Measurements from ENCODE around the gene TFAP2C.

Gene TFAP2C

DNA sequence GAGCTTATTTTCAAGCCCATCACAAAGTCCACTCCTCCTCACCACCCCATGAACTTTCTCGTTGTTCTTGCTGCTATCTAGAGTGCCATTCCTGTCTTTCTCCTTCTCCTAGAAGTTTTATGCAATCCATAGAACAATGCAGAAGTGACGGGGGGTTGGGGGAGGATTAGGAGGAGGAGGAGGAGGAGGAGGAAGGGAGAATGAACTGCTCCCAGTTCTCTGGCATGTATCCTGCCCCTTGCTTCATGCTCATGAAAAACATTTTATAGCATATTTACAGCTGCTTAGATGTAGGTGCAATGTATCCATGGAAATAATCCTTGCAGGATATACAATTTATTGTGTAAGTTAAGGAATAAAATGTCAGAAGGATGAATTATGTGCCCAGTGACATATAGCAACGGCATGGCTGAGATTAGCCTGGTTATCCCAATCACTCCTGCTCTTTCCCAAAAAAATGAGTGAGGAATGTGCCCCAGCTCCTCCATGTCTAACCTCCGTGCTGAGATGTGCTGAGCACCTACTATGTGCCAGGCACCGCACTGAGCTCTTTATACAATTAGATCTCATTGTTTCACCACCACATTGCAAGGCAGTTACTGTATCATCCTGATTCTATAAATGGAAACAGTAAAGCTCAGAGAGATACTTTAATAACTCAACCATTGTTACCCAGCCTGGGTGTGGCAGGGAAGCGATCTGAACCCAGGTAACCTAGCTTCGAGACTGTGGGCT is 41.6 kb upstream of the TFAP2C start:
- H3K9me3 ChIP-seq (ENCODE audit: control insufficient read depth, low read length) = no peaks in the 10 kb centered on the region
- no peak overlapping the region for H3K27ac ChIP-seq
- no peaks in the 10 kb centered on the region for H3K27me3 ChIP-seq (ENCODE audit: control insufficient read depth, insufficient read depth, low read length)
- H3K9ac ChIP-seq = no peak overlapping the region
- no peak overlapping the region for H2AFZ ChIP-seq
- TF ChIP-seq, protein P1, sequence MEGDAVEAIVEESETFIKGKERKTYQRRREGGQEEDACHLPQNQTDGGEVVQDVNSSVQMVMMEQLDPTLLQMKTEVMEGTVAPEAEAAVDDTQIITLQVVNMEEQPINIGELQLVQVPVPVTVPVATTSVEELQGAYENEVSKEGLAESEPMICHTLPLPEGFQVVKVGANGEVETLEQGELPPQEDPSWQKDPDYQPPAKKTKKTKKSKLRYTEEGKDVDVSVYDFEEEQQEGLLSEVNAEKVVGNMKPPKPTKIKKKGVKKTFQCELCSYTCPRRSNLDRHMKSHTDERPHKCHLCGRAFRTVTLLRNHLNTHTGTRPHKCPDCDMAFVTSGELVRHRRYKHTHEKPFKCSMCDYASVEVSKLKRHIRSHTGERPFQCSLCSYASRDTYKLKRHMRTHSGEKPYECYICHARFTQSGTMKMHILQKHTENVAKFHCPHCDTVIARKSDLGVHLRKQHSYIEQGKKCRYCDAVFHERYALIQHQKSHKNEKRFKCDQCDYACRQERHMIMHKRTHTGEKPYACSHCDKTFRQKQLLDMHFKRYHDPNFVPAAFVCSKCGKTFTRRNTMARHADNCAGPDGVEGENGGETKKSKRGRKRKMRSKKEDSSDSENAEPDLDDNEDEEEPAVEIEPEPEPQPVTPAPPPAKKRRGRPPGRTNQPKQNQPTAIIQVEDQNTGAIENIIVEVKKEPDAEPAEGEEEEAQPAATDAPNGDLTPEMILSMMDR (IDR thresholded peaks at IDR 0.05) = no peak
- H3K4me1 ChIP-seq = no peaks in the 10 kb centered on the region
- H3K4me2 ChIP-seq (ENCODE audit: low read length) = no peak overlapping the region
- no peaks in the 10 kb centered on the region for H3K36me3 ChIP-seq (ENCODE audit: control insufficient read depth, insufficient read depth, low read length)
- no peaks in the 10 kb centered on the region for H3K79me2 ChIP-seq
- H3K4me3 ChIP-seq (ENCODE audit: low read depth, low read length) = no peak overlapping the region

DNA sequence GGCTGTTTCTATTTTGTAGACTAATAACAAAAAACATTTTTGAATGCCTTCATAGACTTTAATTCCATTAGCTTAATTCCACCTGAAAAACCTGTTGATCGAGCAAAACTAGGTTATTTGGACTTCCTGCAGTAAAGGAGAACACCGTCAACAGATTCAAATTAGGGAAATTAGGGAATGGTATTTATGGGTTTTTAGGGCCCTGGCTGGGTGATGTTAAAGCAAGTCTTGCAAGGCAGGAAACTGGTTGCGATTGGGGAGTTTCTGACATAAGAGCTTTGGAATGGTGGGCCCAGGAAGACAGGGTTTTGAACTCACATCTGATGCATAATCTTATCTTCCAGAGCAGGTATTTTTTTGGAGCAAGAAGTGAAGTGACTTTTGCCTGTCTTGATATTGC is 40.1 kb upstream of the TFAP2C start:
- TF ChIP-seq, protein P1 (IDR thresholded peaks at IDR 0.05) = no peak

DNA sequence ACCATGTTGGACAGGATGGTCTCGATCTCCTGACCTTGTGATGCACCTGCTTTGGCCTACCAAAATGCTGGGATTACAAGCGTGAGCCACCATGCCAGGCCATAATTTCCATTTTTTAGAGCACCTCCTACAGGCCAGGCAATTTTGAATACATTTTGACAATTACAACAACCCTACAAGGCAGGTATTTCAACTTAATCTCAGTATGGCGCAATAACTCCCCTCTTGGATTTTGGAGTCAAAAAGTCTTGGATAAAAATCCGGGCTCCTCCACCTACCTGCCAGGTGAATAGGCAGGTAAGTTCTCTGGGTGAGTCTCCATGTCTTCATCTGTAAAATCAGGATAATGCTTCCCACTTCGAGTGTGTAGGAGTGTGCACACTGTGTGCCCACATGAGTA is 39.5 kb upstream of the TFAP2C start:
- Histone ChIP-seq H3K27me3 (ENCODE audit: control insufficient read depth, insufficient read depth, low read length) (no peaks in the 10 kb centered on the region), H3K79me2 (no peaks in the 10 kb centered on the region), H3K9me3 (ENCODE audit: control insufficient read depth, low read length) (no peaks in the 10 kb centered on the region), H2AFZ (no peak overlapping the region), H3K4me2 (ENCODE audit: low read length) (no peak overlapping the region), H3K27ac (no peak overlapping the region), H3K9ac (no peak overlapping the region), H3K4me3 (ENCODE audit: low read depth, low read length) (no peak overlapping the region), H3K4me1 (no peaks in the 10 kb centered on the region), H3K36me3 (ENCODE audit: control insufficient read depth, insufficient read depth, low read length) (no peaks in the 10 kb centered on the region)
- TF ChIP-seq, protein P1 (IDR thresholded peaks at IDR 0.05) = no peak

More for the DNA sequence above, 40.1 kb upstream of the TFAP2C start:
- Histone ChIP-seq H3K36me3 (ENCODE audit: control insufficient read depth, insufficient read depth, low read length) (no peaks in the 10 kb centered on the region), H3K4me3 (ENCODE audit: low read depth, low read length) (no peak overlapping the region), H3K4me1 (no peaks in the 10 kb centered on the region), H3K27me3 (ENCODE audit: control insufficient read depth, insufficient read depth, low read length) (no peaks in the 10 kb centered on the region), H3K4me2 (ENCODE audit: low read length) (no peak overlapping the region), H2AFZ (no peak overlapping the region), H3K27ac (no peak overlapping the region), H3K9ac (no peak overlapping the region), H3K79me2 (no peaks in the 10 kb centered on the region), H3K9me3 (ENCODE audit: control insufficient read depth, low read length) (no peaks in the 10 kb centered on the region)

DNA sequence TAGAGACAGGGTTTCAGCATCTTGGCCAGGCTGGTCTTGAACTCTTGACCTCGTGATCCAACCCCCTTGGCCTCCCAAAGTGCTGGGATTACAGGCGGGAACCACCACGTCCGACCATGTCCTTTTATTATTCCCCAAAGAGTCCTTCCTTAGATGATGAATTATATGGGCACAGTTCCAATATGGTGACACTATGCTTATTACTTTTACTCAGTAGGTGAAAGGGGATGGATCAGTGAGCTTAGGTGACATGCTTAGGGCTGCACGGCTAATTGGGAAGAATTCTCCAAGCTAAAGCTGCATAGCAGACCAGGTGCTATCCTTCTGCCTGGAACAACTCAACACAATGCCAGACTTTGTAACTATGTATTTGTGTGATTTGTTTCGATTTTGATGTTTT is 38.2 kb upstream of the TFAP2C start:
- Histone ChIP-seq H3K4me1 (no peaks in the 10 kb centered on the region), H3K27me3 (ENCODE audit: control insufficient read depth, insufficient read depth, low read length) (no peaks in the 10 kb centered on the region), H3K79me2 (no peaks in the 10 kb centered on the region), H3K4me2 (ENCODE audit: low read length) (no peak overlapping the region), H3K4me3 (ENCODE audit: low read depth, low read length) (no peak overlapping the region), H3K9me3 (ENCODE audit: control insufficient read depth, low read length) (no peaks in the 10 kb centered on the region), H3K36me3 (ENCODE audit: control insufficient read depth, insufficient read depth, low read length) (no peaks in the 10 kb centered on the region), H3K9ac (no peak overlapping the region), H2AFZ (no peak overlapping the region), H3K27ac (no peak overlapping the region)
- TF ChIP-seq, protein P1 (IDR thresholded peaks at IDR 0.05) = no peak

DNA sequence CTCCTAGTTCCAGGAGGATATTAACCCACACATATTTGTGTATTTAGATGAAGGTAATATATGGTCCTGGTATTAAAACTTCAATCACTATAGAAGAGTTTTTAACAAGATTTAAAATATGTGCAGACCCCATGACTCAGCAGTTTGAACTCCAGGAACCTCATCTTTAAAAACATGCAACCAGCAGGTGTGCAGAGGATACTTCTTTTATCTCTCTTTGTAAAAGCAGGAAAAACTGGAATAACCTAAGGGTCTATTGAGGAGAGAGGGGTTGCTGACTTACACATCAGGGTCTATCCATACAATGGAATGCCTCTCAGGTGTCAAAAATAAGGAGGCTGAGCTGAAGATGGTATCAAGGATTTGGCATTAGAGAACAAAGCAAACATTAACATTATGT is 36.9 kb upstream of the TFAP2C start:
- H3K4me1 ChIP-seq = no peaks in the 10 kb centered on the region
- H3K4me3 ChIP-seq (ENCODE audit: low read depth, low read length) = no peak overlapping the region
- H3K79me2 ChIP-seq = no peaks in the 10 kb centered on the region
- no peaks in the 10 kb centered on the region for H3K9me3 ChIP-seq (ENCODE audit: control insufficient read depth, low read length)
- H3K27ac ChIP-seq = no peak overlapping the region
- H3K9ac ChIP-seq = no peak overlapping the region
- TF ChIP-seq, protein P1 (IDR thresholded peaks at IDR 0.05) = no peak
- no peaks in the 10 kb centered on the region for H3K27me3 ChIP-seq (ENCODE audit: control insufficient read depth, insufficient read depth, low read length)
- H3K4me2 ChIP-seq (ENCODE audit: low read length) = no peak overlapping the region
- H2AFZ ChIP-seq = no peak overlapping the region
- no peaks in the 10 kb centered on the region for H3K36me3 ChIP-seq (ENCODE audit: control insufficient read depth, insufficient read depth, low read length)
